Endothelial cell of umbilical vein (primary cell): ENCODE data around the gene ZNF10.
A peak's percentile ranks its signal among the peaks of the same experiment; 100 is the strongest.

ENCODE experiments used
- EZH2 ChIP-seq: IDR thresholded peaks from 2 replicates; pipeline ENCODE4 v1.6.1; 2012; ENCODE audit warnings: borderline replicate concordance, low read depth, mild to moderate bottlenecking, moderate library complexity, low read length, inconsistent platforms; ENCODE audit not compliant: severe bottlenecking
- GATA2 ChIP-seq: IDR thresholded peaks from 2 replicates; pipeline ENCODE4 v1.7.0; 2011; ENCODE audit warnings: low read depth, mild to moderate bottlenecking, moderate library complexity, mixed read lengths, low read length; ENCODE audit not compliant: insufficient read length, insufficient read depth
- JUN ChIP-seq: IDR thresholded peaks from 2 replicates; pipeline ENCODE4 v1.6.1; 2011; ENCODE audit warnings: borderline replicate concordance, low read depth; ENCODE audit not compliant: insufficient read length, insufficient read depth
- POLR2A ChIP-seq: IDR thresholded peaks from 2 replicates; pipeline ENCODE4 v1.6.1; 2012; ENCODE audit warnings: low read depth, mild to moderate bottlenecking, control low read depth, low read length
- POLR2AphosphoS5 ChIP-seq: IDR thresholded peaks from 2 replicates; pipeline ENCODE4 v1.6.1; 2012; ENCODE audit warnings: low read depth, mild to moderate bottlenecking, control low read depth, low read length, moderate library complexity; ENCODE audit not compliant: insufficient read depth
- TF ChIP-seq, protein P1 (sequence below), 2 donors: IDR thresholded peaks; 1 replicate in 1 of 2; 2 replicates in 1 of 2; pipeline ENCODE4 v1.5.1; 2011; ENCODE audit warnings: low read length in 2 of 2, mild to moderate bottlenecking in 2 of 2, moderate library complexity in 2 of 2, control low read depth in 1 of 2, inconsistent platforms in 1 of 2, low read depth in 1 of 2; ENCODE audit not compliant: insufficient read depth in 1 of 2; ENCODE audit errors: extremely low read depth in 1 of 2
- TF ChIP-seq, protein P2 (sequence below): IDR thresholded peaks from 2 replicates; pipeline ENCODE4 v1.6.1; 2011; ENCODE audit not compliant: insufficient read depth, insufficient read length

GRCh38 chr12:133130038-133130807 lies at the start of gene ZNF10, which contains the start of gene ZNF891:
- TF ChIP-seq POLR2A = peak; percentile 79
- TF ChIP-seq, protein P1, sequence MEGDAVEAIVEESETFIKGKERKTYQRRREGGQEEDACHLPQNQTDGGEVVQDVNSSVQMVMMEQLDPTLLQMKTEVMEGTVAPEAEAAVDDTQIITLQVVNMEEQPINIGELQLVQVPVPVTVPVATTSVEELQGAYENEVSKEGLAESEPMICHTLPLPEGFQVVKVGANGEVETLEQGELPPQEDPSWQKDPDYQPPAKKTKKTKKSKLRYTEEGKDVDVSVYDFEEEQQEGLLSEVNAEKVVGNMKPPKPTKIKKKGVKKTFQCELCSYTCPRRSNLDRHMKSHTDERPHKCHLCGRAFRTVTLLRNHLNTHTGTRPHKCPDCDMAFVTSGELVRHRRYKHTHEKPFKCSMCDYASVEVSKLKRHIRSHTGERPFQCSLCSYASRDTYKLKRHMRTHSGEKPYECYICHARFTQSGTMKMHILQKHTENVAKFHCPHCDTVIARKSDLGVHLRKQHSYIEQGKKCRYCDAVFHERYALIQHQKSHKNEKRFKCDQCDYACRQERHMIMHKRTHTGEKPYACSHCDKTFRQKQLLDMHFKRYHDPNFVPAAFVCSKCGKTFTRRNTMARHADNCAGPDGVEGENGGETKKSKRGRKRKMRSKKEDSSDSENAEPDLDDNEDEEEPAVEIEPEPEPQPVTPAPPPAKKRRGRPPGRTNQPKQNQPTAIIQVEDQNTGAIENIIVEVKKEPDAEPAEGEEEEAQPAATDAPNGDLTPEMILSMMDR (IDR thresholded peaks at IDR 0.05; ENCODE audit: extremely low read depth in 1 of 2, insufficient read depth in 1 of 2, low read depth in 1 of 2, low read length in 2 of 2) = no peak
- TF ChIP-seq GATA2 = no peak
- TF ChIP-seq JUN = no peak
- TF ChIP-seq, protein P2, sequence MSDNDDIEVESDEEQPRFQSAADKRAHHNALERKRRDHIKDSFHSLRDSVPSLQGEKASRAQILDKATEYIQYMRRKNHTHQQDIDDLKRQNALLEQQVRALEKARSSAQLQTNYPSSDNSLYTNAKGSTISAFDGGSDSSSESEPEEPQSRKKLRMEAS = peak; percentile 71
- TF ChIP-seq POLR2AphosphoS5 = peak; percentile 61
- TF ChIP-seq EZH2 = no peak
